Activated CD8-positive, alpha-beta memory T cell treated with anti-CD3 and anti-CD28 coated beads, Interleukin-2, amount 50 U/mL, for 1 hour (primary cell): Measurements from ENCODE around the gene ROR2.

Source experiments
- DNase-seq: peaks from one replicate; pipeline ENCODE4 v3.0.0-alpha.2; 2020; ENCODE audit errors: extremely low read depth

Gene ROR2

DNA sequence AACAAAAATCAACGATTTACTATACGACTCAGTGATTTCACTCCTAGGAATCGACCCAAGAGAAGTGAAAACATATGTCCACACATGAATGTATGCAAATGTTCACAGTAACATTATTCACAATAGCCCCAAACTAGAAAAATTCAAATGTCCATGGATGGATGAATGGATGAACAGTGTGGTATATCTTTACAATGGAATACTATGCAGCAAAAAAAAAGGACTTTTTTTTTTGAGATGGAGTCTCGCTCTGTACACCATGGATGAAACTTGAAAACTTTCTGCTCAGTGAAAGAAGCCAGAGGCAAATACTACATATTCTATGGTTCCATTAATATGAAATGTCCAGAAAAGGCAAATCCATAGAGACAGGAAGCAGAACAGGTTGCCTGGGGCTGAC is 233.8 kb downstream of the ROR2 start:
- no peak for DNase-seq

DNA sequence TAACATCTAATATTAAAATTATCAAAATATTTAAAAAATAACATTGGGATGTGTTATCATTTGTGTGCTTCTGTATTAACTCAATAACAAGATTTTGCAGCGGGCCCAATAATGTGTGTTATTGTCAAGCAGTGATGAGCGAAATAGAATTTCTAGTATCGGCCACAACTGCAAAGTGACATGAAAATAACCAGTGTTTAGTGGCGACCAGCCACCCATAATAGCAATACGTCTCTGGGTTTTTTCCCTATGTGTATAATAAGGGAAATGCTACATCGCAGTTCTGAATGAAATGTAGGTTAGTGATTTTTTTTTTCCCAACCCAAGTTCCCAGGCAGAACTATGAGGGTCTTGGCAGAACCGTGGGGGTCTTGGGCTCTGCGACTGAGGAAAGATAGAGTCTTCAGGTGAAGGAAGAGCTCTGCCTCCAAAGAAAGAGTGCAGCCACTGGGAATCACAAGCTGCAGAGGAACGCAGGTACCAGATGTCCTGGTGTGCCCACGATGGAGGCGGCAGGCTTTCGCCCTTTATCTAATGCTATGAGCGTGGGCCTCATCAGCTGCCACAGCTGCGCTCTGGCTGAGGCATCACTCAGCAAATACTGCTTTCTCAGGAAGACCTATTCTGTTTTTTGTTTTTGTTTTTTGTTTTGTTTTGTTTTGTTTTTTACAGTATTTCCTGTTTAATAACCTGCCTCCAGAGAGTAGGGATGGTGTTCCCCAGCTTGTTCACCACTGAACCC is 235.0 kb downstream of the ROR2 start:
- DNase-seq = no peak

DNA sequence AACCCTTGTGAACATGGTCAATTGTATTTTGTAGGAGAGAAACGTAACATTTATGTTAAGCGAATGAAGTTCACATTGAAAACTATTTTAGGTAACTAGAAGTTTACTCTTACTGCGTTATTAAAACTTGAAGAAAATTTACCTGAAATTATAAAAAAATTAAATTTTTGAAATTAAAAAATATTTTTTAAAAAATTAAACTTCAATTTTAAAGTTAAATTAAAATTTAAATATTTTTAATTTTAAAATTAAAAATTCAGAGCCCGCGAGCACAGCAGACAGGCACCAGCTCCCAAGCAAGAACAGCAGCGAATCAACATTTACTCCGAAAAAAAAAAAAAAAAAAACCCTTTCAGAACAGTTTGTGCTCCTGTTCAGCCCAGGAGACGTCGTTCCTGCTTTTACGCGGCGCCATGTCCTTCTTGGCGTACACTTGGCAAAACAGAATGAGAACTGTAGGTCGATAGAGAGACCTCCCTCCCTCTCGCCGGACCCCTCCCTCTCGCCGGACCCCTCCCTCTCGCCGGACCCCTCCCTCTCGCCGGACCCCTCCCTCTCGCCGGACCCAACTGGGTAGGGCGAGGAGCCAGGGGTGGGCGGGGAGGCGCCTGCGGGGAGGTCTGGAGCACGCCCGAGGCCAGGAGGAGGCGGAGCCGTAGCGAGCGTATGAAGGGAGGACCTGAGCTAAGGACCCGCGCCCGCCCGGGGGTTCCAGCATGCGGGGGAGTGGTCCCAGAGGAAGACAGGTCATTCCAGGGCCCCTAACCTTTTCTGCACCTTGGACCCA is 235.8 kb downstream of the ROR2 start:
- DNase-seq = no peak

DNA sequence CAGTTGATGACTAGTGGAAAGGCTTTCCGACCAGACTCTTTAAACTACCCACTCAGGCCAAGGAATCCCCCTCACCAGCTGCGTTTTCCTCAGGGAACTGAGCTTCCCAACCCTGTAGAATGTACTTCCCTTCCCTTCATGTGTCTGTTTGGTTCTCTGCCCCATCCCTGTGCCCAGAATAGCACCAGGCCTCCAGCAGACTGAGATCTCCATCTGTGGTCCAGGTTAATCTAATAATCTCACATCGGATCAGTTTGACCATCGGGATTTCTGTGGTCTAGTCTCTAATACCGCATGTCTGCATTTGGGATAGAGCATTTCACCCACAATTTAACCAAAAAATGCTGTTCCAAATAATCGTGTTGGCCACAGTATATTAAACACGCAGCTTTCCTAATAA is 237.2 kb downstream of the ROR2 start:
- DNase-seq = no peak

DNA sequence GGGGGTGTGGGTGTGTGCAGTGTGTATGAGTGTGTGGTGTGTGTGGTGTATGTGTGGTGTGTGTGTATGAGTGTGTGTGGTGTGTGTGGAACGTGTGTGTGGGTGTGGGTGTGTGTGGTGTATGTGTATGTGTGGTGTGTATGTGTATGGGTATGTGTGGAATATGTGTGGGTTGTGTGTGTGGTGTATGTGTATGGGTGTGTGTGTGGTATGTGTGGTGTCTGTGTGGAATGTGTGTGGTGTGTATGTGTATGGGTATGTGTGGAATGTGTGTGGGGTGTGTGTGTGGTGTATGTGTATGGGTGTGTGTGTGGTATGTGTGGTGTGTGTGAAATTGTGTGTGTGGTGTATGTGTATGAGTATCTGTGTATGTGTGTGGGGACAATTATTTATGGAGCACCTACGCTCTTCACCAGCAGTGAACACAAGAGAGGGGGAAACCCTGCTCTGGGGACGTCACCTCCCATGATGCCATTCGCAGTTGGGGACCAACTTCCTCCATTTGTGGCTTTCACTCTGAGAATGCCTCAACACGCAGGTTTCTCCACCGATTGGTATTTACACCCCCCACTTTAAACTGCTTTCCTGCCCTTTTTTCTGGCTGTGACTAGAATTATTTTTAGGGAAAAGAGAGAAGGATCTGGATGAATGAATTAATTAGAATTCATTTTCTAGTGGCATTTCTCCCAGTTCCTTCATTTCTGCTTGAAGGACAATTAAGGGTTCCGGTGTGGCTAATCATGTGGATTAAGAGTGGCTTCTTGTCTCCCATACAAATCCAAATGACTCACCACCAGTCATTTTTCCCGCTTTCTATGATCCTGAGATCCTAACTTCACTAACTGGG is 238.1 kb downstream of the ROR2 start:
- DNase-seq = no peak

DNA sequence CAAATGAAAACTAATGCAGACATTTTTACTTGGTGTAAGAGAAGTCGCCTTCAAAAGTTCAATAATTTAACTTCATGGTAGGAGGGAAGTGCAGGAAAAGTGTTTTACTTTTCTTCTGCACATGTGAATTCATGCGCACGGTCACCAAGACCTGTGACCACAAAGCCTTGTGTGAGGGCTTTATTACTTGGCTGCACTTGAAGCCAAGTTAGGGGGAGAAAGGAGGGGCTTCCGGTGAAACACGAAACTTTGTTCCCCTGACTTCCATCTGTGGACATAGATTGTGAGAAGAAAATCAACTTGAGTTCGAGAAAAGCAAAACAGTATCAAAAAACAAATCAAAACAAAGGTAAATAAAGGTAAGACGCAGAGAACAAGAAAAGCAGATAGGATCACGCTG is 239.9 kb downstream of the ROR2 start:
- DNase-seq = no peak

DNA sequence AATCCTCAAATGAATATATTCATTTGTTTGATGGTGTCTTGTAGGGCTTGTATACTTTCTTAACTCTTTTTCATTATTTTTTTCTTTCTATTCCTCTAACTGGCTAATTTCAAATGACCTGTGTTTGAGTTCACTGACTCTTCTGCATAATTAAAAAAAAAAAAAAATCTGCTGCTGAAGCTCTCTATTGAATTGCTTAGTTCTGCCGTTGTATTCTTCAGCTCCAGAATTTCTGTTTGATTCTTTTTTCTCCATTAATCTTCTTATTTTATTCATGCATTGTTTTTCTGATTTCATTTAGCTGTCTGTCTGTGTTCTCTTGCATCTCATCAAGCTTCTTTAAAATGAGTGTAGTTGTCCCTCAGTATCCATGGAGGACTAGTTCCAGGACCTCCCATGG is 244.6 kb downstream of the ROR2 start:
- no peak for DNase-seq

DNA sequence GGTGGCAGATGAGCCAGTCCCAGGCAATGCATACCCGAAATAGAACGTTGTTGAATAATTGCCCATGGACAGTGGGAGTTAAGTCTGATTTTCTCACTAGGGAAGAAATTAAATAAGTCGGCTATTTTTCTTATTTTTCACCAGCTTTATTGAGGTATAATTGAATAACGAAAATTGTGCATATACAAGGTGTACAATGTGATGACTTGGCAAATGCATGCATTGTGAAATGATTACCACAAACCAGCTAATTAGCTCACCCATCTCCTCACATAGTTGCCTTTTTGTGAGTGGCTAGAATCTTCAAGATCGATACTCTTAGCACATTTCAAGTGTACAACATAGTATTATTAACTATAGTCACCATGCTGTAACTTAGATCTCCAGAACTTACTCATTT is 249.6 kb downstream of the ROR2 start:
- DNase-seq = no peak

DNA sequence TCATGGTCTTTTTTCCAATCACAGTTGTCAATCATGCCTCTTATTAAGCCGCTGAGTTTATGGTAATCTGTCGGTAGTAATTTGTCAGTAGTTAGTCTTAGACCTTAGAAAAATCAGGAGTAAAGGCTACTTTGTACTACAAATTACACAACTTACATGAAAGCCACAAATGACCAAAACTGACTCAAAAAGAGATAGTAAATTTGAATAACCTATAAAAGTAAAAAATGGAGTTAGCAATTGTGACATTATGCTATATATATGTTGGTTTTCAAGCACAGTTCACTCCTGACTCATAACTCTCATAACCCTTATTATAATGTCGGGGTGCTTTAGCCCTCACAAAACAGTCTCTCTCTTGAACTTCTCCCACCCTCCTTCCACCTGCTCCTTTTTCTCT is 251.8 kb downstream of the ROR2 start:
- no peak for DNase-seq

DNA sequence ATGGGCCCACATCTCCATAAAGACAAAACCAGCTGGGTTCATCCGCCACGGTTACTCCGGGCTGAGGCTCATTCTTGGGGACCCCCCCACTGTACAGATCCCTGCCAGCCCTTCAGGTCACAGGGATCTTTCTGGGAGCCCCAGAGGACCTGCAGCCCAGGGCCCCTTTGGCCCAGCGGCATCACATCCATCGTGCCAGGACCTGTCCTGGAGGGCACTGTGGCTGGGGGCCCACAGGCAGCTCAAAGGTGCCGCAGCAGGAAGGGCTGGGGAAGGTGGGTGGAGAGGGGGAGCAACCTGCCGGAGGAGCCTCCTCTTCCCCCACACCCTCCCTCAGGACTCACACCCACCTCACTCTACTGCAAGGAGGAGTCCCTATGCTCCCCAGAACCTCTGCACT is 252.8 kb downstream of the ROR2 start:
- DNase-seq = no peak

DNA sequence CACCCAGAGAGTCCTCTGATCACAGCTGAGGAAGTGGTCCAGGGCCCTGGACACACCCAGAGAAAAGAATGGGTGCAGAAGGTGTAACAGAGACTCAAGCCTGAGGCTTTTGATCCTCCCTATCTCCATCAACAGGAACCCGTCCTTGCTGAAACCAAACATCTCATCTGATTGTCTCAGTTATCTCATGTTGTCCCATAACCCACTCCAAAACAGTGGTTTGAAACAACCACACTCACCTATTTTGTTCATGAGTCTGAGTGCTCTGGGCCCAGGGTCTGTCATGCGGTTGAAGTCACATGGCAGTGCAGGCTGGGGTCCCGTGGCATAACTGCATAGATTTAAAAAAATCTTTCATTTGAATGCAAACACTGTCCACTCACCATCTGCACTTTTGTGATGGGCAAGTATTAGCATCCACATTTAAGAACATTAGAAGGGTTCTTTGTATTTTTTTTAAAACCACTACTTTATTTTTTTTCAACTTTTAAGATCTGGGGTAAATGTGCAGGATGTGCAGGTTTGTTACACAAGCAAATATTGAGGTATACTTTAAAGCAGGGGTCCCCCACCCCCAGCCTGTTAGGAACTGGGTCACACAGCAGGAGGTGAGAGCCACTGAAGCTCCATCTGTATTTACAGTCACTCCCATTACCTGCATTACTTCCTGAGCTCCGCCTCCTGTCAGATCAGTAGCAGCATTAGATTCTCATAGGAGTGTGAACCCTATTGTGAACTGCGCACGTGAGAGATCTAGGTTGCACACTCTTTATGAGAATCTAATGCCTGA is 255.8 kb downstream of the ROR2 start:
- DNase-seq = no peak

DNA sequence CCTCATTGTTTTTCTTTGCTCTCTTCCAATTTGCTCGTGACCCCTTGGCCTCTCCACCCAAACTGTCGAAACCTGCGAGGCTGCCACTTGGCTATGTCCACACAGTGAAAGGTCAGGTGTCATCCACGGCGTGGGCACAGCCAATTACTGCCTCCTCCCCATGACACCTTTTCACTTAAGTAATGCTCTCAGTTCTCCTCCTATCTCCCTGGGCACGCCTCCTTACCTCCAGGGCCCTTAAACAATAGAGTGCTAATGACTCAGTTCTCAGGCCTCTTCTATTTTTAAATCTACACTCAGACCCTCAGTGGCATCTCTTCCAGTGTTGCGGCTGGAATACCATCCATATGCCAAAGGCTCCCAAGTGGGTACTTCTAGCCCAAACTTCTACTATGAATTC is 256.8 kb downstream of the ROR2 start:
- no peak for DNase-seq

DNA sequence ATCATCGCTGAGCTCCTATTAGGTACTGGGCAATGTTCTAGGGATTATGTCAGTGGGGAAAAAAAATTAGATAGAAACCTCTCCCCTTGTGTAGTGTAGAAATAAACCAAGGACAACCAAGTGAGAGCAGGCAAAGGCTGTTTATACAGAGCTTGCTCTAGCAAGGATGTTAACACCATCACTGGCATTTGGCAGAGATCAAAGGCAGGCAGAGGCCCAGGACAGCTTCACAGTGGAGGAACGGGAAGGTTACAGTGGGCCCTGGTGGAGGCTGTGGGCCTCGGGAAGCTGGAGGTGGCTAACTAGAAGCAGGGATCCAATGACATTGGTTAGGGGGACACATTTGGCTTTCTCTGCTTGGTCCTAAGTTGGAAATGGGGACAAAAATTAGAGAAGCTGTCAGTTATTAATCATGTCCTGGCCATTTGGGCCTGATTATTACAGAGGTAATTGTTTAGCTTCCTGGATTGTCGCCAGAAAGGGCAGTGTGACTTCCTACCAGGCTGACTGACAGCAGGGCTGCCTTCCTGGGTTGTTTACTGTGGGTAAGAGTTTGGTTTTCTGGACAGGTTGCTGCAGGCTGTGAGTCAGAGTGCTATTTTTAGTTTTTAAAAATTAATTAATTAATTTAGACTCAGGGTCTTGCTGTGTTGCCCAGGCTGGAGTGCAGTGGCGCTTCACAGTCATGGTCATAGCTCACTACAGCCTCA is 259.3 kb downstream of the ROR2 start:
- DNase-seq = no peak

DNA sequence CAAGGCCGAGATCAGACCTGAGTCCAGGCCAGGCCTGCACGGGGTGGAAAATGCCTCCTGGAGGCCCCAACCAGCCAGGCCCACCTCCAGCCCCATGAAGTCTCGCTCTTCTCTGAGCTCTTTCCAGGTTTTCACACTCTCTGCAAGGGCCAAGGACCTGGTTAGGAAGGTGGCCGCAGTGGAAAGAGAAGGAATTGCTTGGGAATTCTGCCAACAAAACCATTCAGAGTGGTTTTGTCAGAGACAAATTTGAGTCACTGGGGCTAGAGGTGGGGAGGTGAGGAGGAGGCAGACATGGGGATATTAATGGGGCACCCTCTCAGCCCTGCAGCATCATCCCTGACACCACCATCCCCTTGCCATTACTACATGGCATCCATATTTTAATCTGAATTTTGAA is 261.0 kb downstream of the ROR2 start:
- no peak for DNase-seq

DNA sequence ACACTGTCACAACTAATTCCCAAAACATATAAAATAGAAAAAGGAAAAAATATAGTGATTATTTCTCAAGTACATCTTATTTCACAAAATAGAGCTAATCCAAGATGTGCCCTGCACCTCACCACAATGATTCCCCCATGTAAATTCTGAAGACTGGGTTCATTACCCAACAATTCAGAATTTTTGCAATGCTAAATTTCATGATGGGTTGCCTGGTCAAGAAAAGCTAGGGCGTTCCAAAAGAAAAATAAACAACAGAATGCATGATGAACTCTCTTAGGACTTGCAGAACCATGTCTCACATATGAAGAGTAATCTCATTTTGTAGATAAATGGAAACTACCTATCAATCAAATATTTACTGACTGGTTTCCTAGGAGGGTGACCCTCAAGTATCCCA is 266.8 kb downstream of the ROR2 start:
- no peak for DNase-seq

DNA sequence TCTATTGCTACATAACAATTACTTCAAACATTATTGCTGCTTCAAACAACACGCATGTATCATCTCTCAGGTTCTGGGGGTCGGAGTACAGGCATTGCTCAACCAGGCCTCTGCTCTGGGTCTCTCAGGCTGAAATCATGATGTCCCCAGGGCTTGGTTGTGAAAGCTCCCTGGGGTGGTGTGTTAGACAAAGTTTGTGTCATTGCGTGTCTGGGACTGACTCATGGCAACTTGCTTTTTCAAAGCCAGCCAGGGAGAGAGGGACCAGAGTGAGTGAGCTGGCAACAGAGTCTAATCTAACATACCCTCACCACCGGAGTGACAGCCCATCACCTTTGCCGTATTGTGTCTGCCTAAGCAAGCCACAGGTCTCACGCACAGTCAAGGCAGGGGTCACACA is 267.2 kb downstream of the ROR2 start:
- DNase-seq = no peak

DNA sequence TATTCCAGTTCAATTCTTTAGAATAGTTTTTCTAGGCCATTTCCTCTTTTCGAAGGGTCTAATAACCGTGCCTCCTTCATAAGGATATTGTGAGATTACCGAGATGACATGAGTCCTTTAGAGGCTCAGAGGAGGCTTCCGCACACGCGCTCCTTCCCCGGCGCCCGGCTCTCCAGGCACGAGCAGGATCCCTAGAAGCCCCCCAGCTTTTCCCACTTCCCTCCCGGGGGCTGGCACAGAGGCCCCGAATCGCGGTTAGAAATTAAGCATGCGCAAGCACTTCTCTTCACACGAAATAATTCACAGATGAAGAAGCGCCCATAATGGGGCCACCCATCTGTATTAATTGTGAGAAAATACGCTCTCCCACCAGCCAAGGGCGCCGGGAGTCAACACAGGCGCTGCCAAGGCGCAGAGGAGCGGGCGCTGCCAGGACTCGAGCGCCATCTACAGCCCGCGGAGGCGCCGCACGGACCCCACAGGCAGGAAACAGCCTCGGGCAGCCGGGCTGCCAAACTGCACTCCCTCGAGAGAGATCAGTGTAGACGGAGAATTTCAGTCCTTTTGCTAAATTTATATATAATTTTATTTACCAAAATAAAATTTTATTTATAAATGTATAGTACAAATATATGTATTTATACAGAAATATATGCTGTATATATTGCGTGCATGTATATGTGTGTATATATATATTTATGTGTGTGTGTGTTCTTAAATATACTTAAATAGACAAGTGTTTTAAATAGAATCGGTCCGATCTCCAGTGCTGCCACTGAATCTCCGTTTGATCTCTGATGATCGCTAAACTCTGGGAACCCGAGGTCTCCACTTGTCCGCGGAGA is 268.3 kb downstream of the ROR2 start:
- DNase-seq = no peak

DNA sequence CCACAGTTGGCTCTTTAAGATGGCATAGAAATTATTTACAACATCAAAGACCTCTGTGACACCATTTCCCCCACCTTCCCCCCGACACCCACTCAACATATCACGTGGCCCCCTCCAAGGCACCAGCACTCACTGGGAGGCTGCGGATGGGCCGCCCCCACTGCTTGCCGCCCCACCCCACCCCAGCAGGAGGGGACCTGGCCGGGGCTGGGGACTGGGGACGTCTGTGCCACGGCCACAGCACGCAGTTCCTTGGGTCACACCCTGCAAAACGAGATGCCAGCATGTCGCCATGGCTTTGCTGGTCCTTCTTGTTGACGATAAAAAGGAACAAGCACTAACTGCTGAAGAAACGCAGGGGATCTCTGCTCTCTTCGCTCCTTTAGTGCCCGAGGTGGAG is 269.0 kb downstream of the ROR2 start:
- DNase-seq = no peak

DNA sequence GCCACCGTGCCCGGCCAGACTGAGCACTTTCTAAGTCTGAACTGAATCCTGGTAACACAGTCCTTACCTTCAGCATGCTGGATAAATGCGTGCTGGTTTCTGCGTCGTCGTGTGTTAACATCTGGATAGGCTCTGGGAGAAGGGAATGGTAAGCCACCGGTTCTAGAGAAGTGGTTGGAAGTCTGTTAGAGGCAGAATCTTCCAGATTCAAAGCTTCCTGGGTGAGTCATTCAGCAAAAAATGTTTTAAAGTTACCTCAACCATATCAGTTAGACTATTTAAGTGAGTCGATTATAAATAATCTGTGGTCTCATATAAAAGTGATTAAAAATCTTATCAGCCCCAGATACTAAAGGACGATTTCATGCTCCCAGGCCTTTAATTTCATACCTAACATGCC is 269.9 kb downstream of the ROR2 start:
- no peak for DNase-seq
